HEK293 (cell line): ENCODE data around the gene THRAP3.

ENCODE experiments used
- CTCF ChIA-PET: fragments of 350-600 bp; formaldehyde crosslinking; extraction: SDS; loops from one replicate; lab custom pipeline; 2021; ENCODE audit warnings: antibody characterized with exemption; lab: Yijun Ruan, JAX
- POLR2A ChIA-PET: fragments of 300-600 bp; formaldehyde crosslinking; extraction: SDS; loops from one replicate; lab custom pipeline; 2020; ENCODE audit warnings: antibody characterized with exemption, inconsistent platforms; lab: Yijun Ruan, JAX
- H3K27ac ChIP-seq: fragments of 200-500 bp; sonication (Bioruptor generic); 2 replicates; pipeline ENCODE4 v1.5.1; 2014; ENCODE audit warnings: low read depth, low read length, control low read depth, inconsistent platforms; ENCODE audit errors: extremely low read depth
- H3K36me3 ChIP-seq, 2 experiments: fragments of 200-500 bp in 1 of 2; sonication (Bioruptor generic) in 1 of 2; 1 replicate in 1 of 2; 2 replicates in 1 of 2; pipeline ENCODE4 v1.5.1; 2014 to 2017; ENCODE audit warnings: inconsistent platforms in 2 of 2, low read length in 2 of 2; ENCODE audit not compliant: control insufficient read depth in 2 of 2, insufficient read depth in 1 of 2
- H3K4me1 ChIP-seq: fragments of 200-500 bp; sonication (Bioruptor generic); 2 replicates; pipeline ENCODE4 v1.5.1; 2014; ENCODE audit warnings: mild to moderate bottlenecking, low read length, inconsistent platforms; ENCODE audit not compliant: control insufficient read depth, insufficient read depth
- H3K4me3 ChIP-seq: 2 replicates; pipeline ENCODE4 v1.5.1; 2011; ENCODE audit warnings: low read depth, mild to moderate bottlenecking, control low read depth, low read length, moderate library complexity
- H3K9me3 ChIP-seq: fragments of 200-500 bp; sonication (Bioruptor generic); 2 replicates; pipeline ENCODE4 v1.5.1; 2014; ENCODE audit warnings: low read depth, low read length, inconsistent platforms; ENCODE audit not compliant: control insufficient read depth, insufficient read depth
- EGR2 ChIP-seq: fragments of 450-650 bp; formaldehyde crosslinking; IDR thresholded peaks from 2 replicates; pipeline ENCODE4 v1.5.1; 2016; ENCODE audit warnings: low read depth, missing biosample characterization, missing genetic modification characterization
- GLIS1 ChIP-seq: fragments of 450-650 bp; formaldehyde crosslinking; IDR thresholded peaks from 2 replicates; pipeline ENCODE4 v1.5.1; 2016; ENCODE audit warnings: missing biosample characterization, missing genetic modification characterization
- GLIS2 ChIP-seq: fragments of 450-650 bp; formaldehyde crosslinking; IDR thresholded peaks from 2 replicates; pipeline ENCODE4 v1.5.1; 2016; ENCODE audit warnings: missing biosample characterization, missing genetic modification characterization
- MZF1 ChIP-seq: fragments of 450-650 bp; formaldehyde crosslinking; IDR thresholded peaks from 2 replicates; pipeline ENCODE4 v1.5.1; 2017; ENCODE audit warnings: missing biosample characterization, missing genetic modification characterization, borderline replicate concordance
- SP7 ChIP-seq: fragments of 450-650 bp; formaldehyde crosslinking; IDR thresholded peaks from 2 replicates; pipeline ENCODE4 v1.5.1; 2016; ENCODE audit warnings: missing biosample characterization, missing genetic modification characterization
- ZBTB20 ChIP-seq: fragments of 450-650 bp; formaldehyde crosslinking; IDR thresholded peaks from 2 replicates; pipeline ENCODE4 v1.5.1; 2016; ENCODE audit warnings: missing biosample characterization, missing genetic modification characterization
- ZBTB48 ChIP-seq: fragments of 450-650 bp; formaldehyde crosslinking; IDR thresholded peaks from 2 replicates; pipeline ENCODE4 v1.5.1; 2016; ENCODE audit warnings: missing biosample characterization, missing genetic modification characterization
- ZBTB8A ChIP-seq: fragments of 450-650 bp; formaldehyde crosslinking; IDR thresholded peaks from 2 replicates; pipeline ENCODE4 v1.5.1; 2016; ENCODE audit warnings: missing biosample characterization, missing genetic modification characterization
- ZNF132 ChIP-seq: fragments of 450-650 bp; formaldehyde crosslinking; IDR thresholded peaks from 2 replicates; pipeline ENCODE4 v1.5.1; 2017; ENCODE audit warnings: missing biosample characterization, missing genetic modification characterization, borderline replicate concordance
- ZNF140 ChIP-seq: fragments of 450-650 bp; formaldehyde crosslinking; IDR thresholded peaks from 2 replicates; pipeline ENCODE4 v1.5.1; 2016; ENCODE audit warnings: missing biosample characterization, missing genetic modification characterization
- ZNF146 ChIP-seq: fragments of 450-650 bp; formaldehyde crosslinking; IDR thresholded peaks from 2 replicates; pipeline ENCODE4 v1.5.1; 2016; ENCODE audit warnings: missing biosample characterization, missing genetic modification characterization
- ZNF335 ChIP-seq: fragments of 450-650 bp; formaldehyde crosslinking; conservative IDR thresholded peaks from 2 replicates; pipeline ENCODE4 v1.5.1; 2016; ENCODE audit warnings: missing biosample characterization, missing genetic modification characterization
- ZNF423 ChIP-seq: fragments of 450-650 bp; formaldehyde crosslinking; IDR thresholded peaks from 2 replicates; pipeline ENCODE4 v1.5.1; 2016; ENCODE audit warnings: missing biosample characterization, missing genetic modification characterization
- ZNF48 ChIP-seq: fragments of 450-650 bp; formaldehyde crosslinking; IDR thresholded peaks from 2 replicates; pipeline ENCODE4 v1.5.1; 2016; ENCODE audit warnings: missing biosample characterization, missing genetic modification characterization
- ZNF510 ChIP-seq: fragments of 450-650 bp; formaldehyde crosslinking; IDR thresholded peaks from 2 replicates; pipeline ENCODE4 v1.5.1; 2018; ENCODE audit warnings: mild to moderate bottlenecking, missing genetic modification characterization, missing biosample characterization; ENCODE audit not compliant: insufficient replicate concordance
- ZNF530 ChIP-seq: fragments of 450-650 bp; formaldehyde crosslinking; IDR thresholded peaks from 2 replicates; pipeline ENCODE4 v1.5.1; 2016; ENCODE audit warnings: low read depth, missing biosample characterization, missing genetic modification characterization
- ZNF558 ChIP-seq: fragments of 450-650 bp; formaldehyde crosslinking; IDR thresholded peaks from 2 replicates; pipeline ENCODE4 v1.5.1; 2016; ENCODE audit warnings: missing biosample characterization, missing genetic modification characterization
- ZNF585B ChIP-seq: fragments of 450-650 bp; formaldehyde crosslinking; IDR thresholded peaks from 2 replicates; pipeline ENCODE4 v1.5.1; 2016; ENCODE audit warnings: missing biosample characterization, missing genetic modification characterization
- ZNF677 ChIP-seq: fragments of 450-650 bp; IDR thresholded peaks from 2 replicates; pipeline ENCODE4 v1.5.0; 2018; ENCODE audit warnings: missing biosample characterization, mild to moderate bottlenecking, missing genetic modification characterization, moderate library complexity
- TF ChIP-seq, protein P1 (sequence below): fragments of 450-650 bp; formaldehyde crosslinking; optimal IDR thresholded peaks from 2 replicates; pipeline ENCODE3; 2016; ENCODE audit warnings: missing biosample characterization, mild to moderate bottlenecking, missing genetic modification characterization
- TF ChIP-seq, protein P2 (sequence below): sonication (generic); formaldehyde crosslinking; IDR thresholded peaks from 2 replicates; pipeline ENCODE4 v1.8.1; 2022; ENCODE audit warnings: mild to moderate bottlenecking, moderate library complexity, missing genetic modification reagents
- TF ChIP-seq, protein P3 (sequence below): fragments of 450-650 bp; formaldehyde crosslinking; IDR thresholded peaks from 2 replicates; pipeline ENCODE4 v1.5.1; 2017; ENCODE audit warnings: missing biosample characterization, missing genetic modification characterization
- TF ChIP-seq, protein P4 (sequence below): fragments of 450-650 bp; formaldehyde crosslinking; IDR thresholded peaks from 2 replicates; pipeline ENCODE4 v1.5.1; 2016; ENCODE audit warnings: missing biosample characterization, missing genetic modification characterization

Gene THRAP3

DNA sequence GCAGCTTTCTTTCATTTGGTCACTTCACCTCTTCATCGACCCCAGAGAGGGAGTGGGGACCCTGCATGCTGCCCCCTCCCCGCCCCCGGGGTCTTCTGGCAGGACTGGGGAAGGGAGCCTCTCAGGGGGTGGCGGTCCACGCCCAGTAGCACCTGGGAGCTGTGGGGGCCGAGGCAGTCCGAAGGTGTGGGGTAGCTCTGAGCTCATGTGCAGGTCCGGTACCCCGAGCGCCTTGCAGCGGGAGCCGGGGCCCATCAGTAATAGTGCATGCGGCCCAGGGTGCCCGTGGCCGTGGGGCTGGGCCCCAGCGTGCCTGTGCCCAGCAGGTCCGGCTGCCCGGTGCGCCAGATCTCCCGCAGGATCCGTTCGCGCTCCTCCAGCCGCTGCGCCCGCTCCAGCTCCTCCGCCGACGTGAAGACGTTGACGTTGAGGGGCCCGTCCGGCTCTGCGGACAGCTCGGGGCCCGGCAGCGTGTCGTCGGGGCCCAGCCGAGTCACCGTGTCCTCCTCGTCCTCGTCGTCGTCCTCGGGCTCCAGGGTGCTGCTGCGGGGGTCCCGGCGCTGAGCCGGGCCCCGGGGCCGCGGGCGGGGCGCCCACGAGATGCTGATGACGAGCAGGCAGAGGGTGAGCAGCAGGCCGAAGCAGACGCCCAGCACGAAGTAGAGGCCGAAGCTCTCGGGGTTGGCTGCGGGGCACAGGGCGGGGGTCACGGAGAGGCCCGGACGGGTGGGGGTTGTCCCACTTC lies 98.0 kb downstream of the THRAP3 start:
- Histone ChIP-seq H3K4me3 (no peak overlapping the region), H3K27ac (no peak overlapping the region), H3K9me3 (no peaks in the 10 kb centered on the region), H3K4me1 (no peaks in the 10 kb centered on the region; the same call in 1 of the 2 replicates), H3K36me3 (peaks cover 0 to 35% of the 10 kb centered on the region in 2 experiments; a peak in 1 of 3 replicates)
- CTCF ChIA-PET, result interaction anchor here (0.6 to 1.5 kb wide), 2 partner anchors 20 to 436 kb away, joined by 3 read pairs; no protein-coding TSS in a partner anchor
- 0 out of 2 replicates have a peak, but pooled peaks have one; percentile 12 for TF ChIP-seq EGR2 (tag by site-specific recombination)
- no peak for TF ChIP-seq ZNF530 (tag by site-specific recombination)
- POLR2A ChIA-PET, result interaction anchor here (1.7 to 2.1 kb wide), 2 partner anchors 15 to 16 kb away, joined by 6 to 11 read pairs; partner anchors contain the start of gene SH3D21

DNA sequence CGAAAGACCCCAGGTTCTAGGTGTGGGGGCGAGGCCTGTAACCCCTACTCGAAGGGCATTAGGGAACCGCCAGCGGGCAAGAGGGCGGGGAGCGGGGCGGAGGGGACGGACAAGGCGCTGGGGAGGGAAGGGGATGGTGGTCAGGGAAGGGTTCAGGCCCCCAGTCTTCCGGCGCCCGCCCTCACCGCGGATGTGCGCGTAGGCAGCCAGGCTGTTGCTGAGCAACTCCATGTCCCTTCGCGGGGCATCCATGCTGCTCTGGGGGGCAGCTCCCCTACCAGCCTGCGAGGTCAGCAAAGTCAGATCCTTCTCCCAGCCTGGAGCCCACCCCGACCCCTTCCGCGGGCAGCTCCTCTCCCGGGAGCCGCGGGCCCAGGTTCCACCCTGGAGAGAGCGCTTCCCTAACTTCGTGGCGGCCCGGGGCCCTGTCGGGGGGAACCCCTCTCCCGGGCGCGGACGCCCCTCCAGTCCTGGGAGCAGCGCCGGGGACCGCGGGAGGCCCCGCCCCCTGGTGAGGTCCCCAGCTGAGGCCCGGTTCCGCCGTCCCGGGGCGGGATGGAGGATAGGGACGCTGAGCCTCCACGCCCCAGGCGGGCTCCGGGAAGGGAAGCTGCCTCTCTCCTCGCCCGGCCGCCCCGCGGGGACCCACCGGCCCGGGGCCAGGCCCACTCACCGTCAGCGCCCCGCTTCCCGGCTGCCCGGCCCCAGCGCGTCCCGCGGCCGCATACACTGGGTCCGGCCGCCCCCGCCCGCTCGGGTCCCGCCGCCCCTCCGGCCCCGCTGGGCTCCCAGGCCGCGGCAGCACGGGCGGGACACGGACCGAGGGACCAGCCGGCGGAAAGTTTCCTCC lies 98.8 kb downstream of the THRAP3 start:
- ChIA-PET POLR2A (interaction anchor here (0.6 to 2.2 kb wide), 6 partner anchors 15 to 194 kb away, joined by 3 to 11 read pairs (median 4); partner anchors contain the start of genes MAP7D1 and SH3D21), CTCF (interaction anchor here (0.6 to 1.5 kb wide), 3 partner anchors 31 to 436 kb away, joined by 3 to 5 read pairs (median 3); no protein-coding TSS in a partner anchor)
- H3K27ac ChIP-seq, result peak overlapping the region; percentile 58; the same call in 1 of the 2 replicates
- no peaks in the 10 kb centered on the region; the same call in 1 of the 2 replicates for H3K4me1 ChIP-seq
- peaks cover 0 to 27% of the 10 kb centered on the region in 2 experiments; a peak in 1 of 3 replicates for H3K36me3 ChIP-seq
- no peaks in the 10 kb centered on the region for H3K9me3 ChIP-seq
- peak overlapping the region; percentile 53 for H3K4me3 ChIP-seq
- TF ChIP-seq ZNF335 (tag by site-specific recombination), result peak; percentile 75
- TF ChIP-seq, protein P1, sequence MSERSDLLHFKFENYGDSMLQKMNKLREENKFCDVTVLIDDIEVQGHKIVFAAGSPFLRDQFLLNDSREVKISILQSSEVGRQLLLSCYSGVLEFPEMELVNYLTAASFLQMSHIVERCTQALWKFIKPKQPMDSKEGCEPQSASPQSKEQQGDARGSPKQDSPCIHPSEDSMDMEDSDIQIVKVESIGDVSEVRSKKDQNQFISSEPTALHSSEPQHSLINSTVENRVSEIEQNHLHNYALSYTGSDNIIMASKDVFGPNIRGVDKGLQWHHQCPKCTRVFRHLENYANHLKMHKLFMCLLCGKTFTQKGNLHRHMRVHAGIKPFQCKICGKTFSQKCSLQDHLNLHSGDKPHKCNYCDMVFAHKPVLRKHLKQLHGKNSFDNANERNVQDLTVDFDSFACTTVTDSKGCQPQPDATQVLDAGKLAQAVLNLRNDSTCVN (tag by site-specific recombination), result peak; percentile 34
- TF ChIP-seq ZBTB8A (tag by site-specific recombination), result peak; percentile 34
- peak; percentile 15; the same call in 1 of the 2 replicates for TF ChIP-seq ZNF423 (tag by site-specific recombination)
- TF ChIP-seq ZNF140 (tag by site-specific recombination), result no peak
- TF ChIP-seq ZNF132 (tag by site-specific recombination), result no peak
- no peak for TF ChIP-seq ZNF48 (tag by site-specific recombination)
- TF ChIP-seq, protein P2, sequence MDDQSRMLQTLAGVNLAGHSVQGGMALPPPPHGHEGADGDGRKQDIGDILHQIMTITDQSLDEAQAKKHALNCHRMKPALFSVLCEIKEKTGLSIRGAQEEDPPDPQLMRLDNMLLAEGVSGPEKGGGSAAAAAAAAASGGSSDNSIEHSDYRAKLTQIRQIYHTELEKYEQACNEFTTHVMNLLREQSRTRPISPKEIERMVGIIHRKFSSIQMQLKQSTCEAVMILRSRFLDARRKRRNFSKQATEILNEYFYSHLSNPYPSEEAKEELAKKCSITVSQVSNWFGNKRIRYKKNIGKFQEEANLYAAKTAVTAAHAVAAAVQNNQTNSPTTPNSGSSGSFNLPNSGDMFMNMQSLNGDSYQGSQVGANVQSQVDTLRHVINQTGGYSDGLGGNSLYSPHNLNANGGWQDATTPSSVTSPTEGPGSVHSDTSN, result 0 out of 2 replicates have a peak, but pooled peaks have one; percentile 63
- TF ChIP-seq, protein P3, sequence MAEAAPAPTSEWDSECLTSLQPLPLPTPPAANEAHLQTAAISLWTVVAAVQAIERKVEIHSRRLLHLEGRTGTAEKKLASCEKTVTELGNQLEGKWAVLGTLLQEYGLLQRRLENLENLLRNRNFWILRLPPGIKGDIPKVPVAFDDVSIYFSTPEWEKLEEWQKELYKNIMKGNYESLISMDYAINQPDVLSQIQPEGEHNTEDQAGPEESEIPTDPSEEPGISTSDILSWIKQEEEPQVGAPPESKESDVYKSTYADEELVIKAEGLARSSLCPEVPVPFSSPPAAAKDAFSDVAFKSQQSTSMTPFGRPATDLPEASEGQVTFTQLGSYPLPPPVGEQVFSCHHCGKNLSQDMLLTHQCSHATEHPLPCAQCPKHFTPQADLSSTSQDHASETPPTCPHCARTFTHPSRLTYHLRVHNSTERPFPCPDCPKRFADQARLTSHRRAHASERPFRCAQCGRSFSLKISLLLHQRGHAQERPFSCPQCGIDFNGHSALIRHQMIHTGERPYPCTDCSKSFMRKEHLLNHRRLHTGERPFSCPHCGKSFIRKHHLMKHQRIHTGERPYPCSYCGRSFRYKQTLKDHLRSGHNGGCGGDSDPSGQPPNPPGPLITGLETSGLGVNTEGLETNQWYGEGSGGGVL (tag by site-specific recombination), result peak; percentile 51; the same call in 1 of the 2 replicates
- no peak for TF ChIP-seq ZNF558
- TF ChIP-seq ZNF530 (tag by site-specific recombination), result no peak
- TF ChIP-seq ZNF677 (tag by site-specific recombination), result 0 out of 2 replicates have a peak, but pooled peaks have one; percentile 17
- no peak for TF ChIP-seq ZNF146 (tag by site-specific recombination)
- TF ChIP-seq GLIS1, result peak; percentile 97
- TF ChIP-seq ZBTB20 (tag by site-specific recombination), result peak; percentile 95
- TF ChIP-seq, protein P4, sequence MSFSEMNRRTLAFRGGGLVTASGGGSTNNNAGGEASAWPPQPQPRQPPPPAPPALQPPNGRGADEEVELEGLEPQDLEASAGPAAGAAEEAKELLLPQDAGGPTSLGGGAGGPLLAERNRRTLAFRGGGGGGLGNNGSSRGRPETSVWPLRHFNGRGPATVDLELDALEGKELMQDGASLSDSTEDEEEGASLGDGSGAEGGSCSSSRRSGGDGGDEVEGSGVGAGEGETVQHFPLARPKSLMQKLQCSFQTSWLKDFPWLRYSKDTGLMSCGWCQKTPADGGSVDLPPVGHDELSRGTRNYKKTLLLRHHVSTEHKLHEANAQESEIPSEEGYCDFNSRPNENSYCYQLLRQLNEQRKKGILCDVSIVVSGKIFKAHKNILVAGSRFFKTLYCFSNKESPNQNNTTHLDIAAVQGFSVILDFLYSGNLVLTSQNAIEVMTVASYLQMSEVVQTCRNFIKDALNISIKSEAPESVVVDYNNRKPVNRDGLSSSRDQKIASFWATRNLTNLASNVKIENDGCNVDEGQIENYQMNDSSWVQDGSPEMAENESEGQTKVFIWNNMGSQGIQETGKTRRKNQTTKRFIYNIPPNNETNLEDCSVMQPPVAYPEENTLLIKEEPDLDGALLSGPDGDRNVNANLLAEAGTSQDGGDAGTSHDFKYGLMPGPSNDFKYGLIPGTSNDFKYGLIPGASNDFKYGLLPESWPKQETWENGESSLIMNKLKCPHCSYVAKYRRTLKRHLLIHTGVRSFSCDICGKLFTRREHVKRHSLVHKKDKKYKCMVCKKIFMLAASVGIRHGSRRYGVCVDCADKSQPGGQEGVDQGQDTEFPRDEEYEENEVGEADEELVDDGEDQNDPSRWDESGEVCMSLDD (tag by site-specific recombination), result peak; percentile 55; the same call in 1 of the 2 replicates
- no peak for TF ChIP-seq MZF1
- no peak for TF ChIP-seq ZNF510 (tag by site-specific recombination)
- TF ChIP-seq ZBTB48 (tag by site-specific recombination), result peak; percentile 75; the same call in 1 of the 2 replicates
- peak; percentile 94 for TF ChIP-seq GLIS2 (tag by site-specific recombination)
- no peak for TF ChIP-seq ZNF585B
- 0 out of 2 replicates have a peak, but pooled peaks have one; percentile 12 for TF ChIP-seq SP7
